GM18517 (cell line): Measurements from ENCODE around the gene MYO18A.

Experiments used
- ATAC-seq: cut with Tn5 transposase; IDR thresholded peaks from one replicate; pipeline ENCODE4 v1.9.1; 2021; ENCODE audit warnings: mild to moderate bottlenecking, moderate library complexity; ENCODE audit not compliant: unreplicated experiment

MYO18A gene

GRCh38 chr17:29038085-29038795 is 142.0 kb downstream of the MYO18A start:
- ATAC-seq: no peak

- no peak for ATAC-seq
Observed at GRCh38 chr17:29037739-29038084, 142.5 kb downstream of the MYO18A start.

- no peak for ATAC-seq
Observed at GRCh38 chr17:29036584-29036983, 143.6 kb downstream of the MYO18A start.

- no peak for ATAC-seq
Observed at GRCh38 chr17:29034510-29034909, 145.7 kb downstream of the MYO18A start.

- ATAC-seq: no peak
Observed at GRCh38 chr17:29032857-29033197, 147.4 kb downstream of the MYO18A start.

GRCh38 chr17:29032013-29032856 is 148.0 kb downstream of the MYO18A start:
- ATAC-seq: no peak

- ATAC-seq: no peak
Observed at GRCh38 chr17:29031488-29031887, 148.7 kb downstream of the MYO18A start.

- ATAC-seq: no peak
Observed at GRCh38 chr17:29024316-29024952, 155.8 kb downstream of the MYO18A start.

GRCh38 chr17:29022074-29022473 is 158.1 kb downstream of the MYO18A start:
- no peak for ATAC-seq

- ATAC-seq: no peak
Observed at GRCh38 chr17:29021226-29021625, 159.0 kb downstream of the MYO18A start.
